K562 (cell line): ENCODE data around the gene TADA2A. TPM values are rescaled to one million over a fixed set of nuclear protein-coding genes. Genes with fewer than 3 reads are reported as not detected.

Experiments
- ATF7 ChIP-seq: fragments of 450-650 bp; IDR thresholded peaks from 2 replicates; pipeline ENCODE4 v1.7.1; 2014; ENCODE audit warnings: mild to moderate bottlenecking, moderate library complexity
- BMI1 ChIP-seq: fragments of 150-350 bp; IDR thresholded peaks from 2 replicates; pipeline ENCODE4 v1.6.1; 2014; ENCODE audit warnings: low read length
- CREB1 ChIP-seq, 2 experiments: sonication (generic) in 1 of 2; formaldehyde crosslinking in 1 of 2; IDR thresholded peaks; 2 replicates each; pipeline versions ENCODE4 v1.6.1 to v1.8.0; 2012 to 2022; ENCODE audit warnings: inconsistent platforms in 1 of 2, mild to moderate bottlenecking in 1 of 2, missing genetic modification reagents in 1 of 2, moderate library complexity in 1 of 2
- CREBBP ChIP-seq: IDR thresholded peaks from one replicate; pipeline ENCODE4 v1.6.1; 2012; ENCODE audit warnings: low read depth, mild to moderate bottlenecking, control low read depth, inconsistent platforms, low read length
- HDGF ChIP-seq: fragments of 450-650 bp; IDR thresholded peaks from 2 replicates; pipeline ENCODE4 v1.6.1; 2016
- HMG20B ChIP-seq: fragments of 250-450 bp; sonication (Bioruptor Pico); IDR thresholded peaks from 2 replicates; pipeline ENCODE4 v1.5.0; 2021; ENCODE audit warnings: mild to moderate bottlenecking
- ILF3 ChIP-seq: fragments of 450-650 bp; IDR thresholded peaks from 2 replicates; pipeline ENCODE4 v1.6.1; 2018; ENCODE audit warnings: antibody characterized with exemption, mild to moderate bottlenecking, moderate library complexity, borderline replicate concordance
- KDM5B ChIP-seq: fragments of 200-600 bp; sonication (generic); IDR thresholded peaks from 2 replicates; pipeline ENCODE4 v1.6.1; 2012; ENCODE audit warnings: low read depth, mild to moderate bottlenecking, moderate library complexity, low read length, control low read depth, inconsistent platforms; ENCODE audit not compliant: insufficient replicate concordance
- NRF1 ChIP-seq, 2 experiments: fragments of 450-650 bp; IDR thresholded peaks in 1 of 2; conservative IDR thresholded peaks in 1 of 2; 2 replicates each; pipeline ENCODE4 v1.6.1; 2014; ENCODE audit warnings: mild to moderate bottlenecking in 2 of 2
- PTTG1 ChIP-seq: fragments of 450-650 bp; IDR thresholded peaks from 2 replicates; pipeline ENCODE4 v1.6.1; 2016; ENCODE audit warnings: low read depth, mild to moderate bottlenecking, missing genetic modification characterization, missing compliant biosample characterization
- RAD51 ChIP-seq: fragments of 450-650 bp; IDR thresholded peaks from 2 replicates; pipeline ENCODE4 v1.7.1; 2016; ENCODE audit warnings: low read depth, mild to moderate bottlenecking, borderline replicate concordance
- RHOXF2B ChIP-seq: fragments of 250-450 bp; sonication (Bioruptor Pico); conservative IDR thresholded peaks from 2 replicates; pipeline ENCODE4 v1.5.1; 2021
- SAP30 ChIP-seq: fragments of 200-600 bp; sonication (generic); IDR thresholded peaks from 2 replicates; pipeline ENCODE4 v1.6.1; 2012; ENCODE audit warnings: borderline replicate concordance, low read depth, mild to moderate bottlenecking, moderate library complexity, low read length, control low read depth, inconsistent platforms; ENCODE audit not compliant: insufficient read depth, poor library complexity, severe bottlenecking
- SPI1 ChIP-seq: IDR thresholded peaks from 2 replicates; pipeline ENCODE4 v1.6.1; 2011; ENCODE audit warnings: low read depth, low read length, control low read depth, borderline replicate concordance
- SUPT5H ChIP-seq: fragments of 450-650 bp; IDR thresholded peaks from 2 replicates; pipeline ENCODE4 v1.6.1; 2016
- ZNF584 ChIP-seq: fragments of 200-800 bp; sonication (Bioruptor generic); IDR thresholded peaks from 2 replicates; pipeline ENCODE4 v1.6.1; 2016; ENCODE audit warnings: low read depth, mild to moderate bottlenecking, missing genetic modification characterization, missing compliant biosample characterization
- polyA plus RNA-seq, 8 experiments: library from polyadenylated mRNA; depleted of rRNA in 4 of 8; stranded (reverse) in 5 of 8; unstranded in 3 of 8; fragments of >200 nt; fragmentation: Nextera tagmentation in 2 of 8; fragmentation: Illumina TruSeq in 1 of 8; extraction: Ambion mirVana in 2 of 8; extraction: Trizol in 1 of 8; gene quantifications; 2 replicates each; pipeline versions ENCODE4 v1.2.1 to v1.2.3, GENCODE V29; 2011 to 2014; ENCODE audit warnings: inconsistent platforms in 1 of 8, missing spikeins in 1 of 8
- total RNA-seq, 7 experiments: library from RNA; depleted of rRNA in 6 of 7; stranded (reverse); fragments of >200 nt in 6 of 7; fragmentation: Illumina TruSeq in 2 of 7; extraction: Trizol in 2 of 7; gene quantifications; 2 replicates each; pipeline versions ENCODE4 v1.2.1 to v1.2.3, GENCODE V29; 2011 to 2021; ENCODE audit warnings: low replicate concordance in 1 of 7
- TF ChIP-seq, protein P1 (sequence below): fragments of 250-450 bp; sonication (Bioruptor Pico); IDR thresholded peaks from 2 replicates; pipeline ENCODE4 v1.9.0; 2021; ENCODE audit warnings: mild to moderate bottlenecking
- TF ChIP-seq, protein P2 (sequence below): fragments of 200-800 bp; sonication (Bioruptor generic); IDR thresholded peaks from 2 replicates; pipeline ENCODE4 v1.6.1; 2016; ENCODE audit warnings: missing genetic modification characterization, missing compliant biosample characterization
- TF ChIP-seq, protein P3 (sequence below): sonication (generic); IDR thresholded peaks from 2 replicates; pipeline ENCODE4 v1.6.1; 2016

Gene TADA2A
- total and polyA plus RNA-seq, 9 of the 15 experiments (the other 6 are each of a cell fraction or from before 2014, with no cell fraction given) = 13.8 to 37.7 (median 25.0) TPM

DNA sequence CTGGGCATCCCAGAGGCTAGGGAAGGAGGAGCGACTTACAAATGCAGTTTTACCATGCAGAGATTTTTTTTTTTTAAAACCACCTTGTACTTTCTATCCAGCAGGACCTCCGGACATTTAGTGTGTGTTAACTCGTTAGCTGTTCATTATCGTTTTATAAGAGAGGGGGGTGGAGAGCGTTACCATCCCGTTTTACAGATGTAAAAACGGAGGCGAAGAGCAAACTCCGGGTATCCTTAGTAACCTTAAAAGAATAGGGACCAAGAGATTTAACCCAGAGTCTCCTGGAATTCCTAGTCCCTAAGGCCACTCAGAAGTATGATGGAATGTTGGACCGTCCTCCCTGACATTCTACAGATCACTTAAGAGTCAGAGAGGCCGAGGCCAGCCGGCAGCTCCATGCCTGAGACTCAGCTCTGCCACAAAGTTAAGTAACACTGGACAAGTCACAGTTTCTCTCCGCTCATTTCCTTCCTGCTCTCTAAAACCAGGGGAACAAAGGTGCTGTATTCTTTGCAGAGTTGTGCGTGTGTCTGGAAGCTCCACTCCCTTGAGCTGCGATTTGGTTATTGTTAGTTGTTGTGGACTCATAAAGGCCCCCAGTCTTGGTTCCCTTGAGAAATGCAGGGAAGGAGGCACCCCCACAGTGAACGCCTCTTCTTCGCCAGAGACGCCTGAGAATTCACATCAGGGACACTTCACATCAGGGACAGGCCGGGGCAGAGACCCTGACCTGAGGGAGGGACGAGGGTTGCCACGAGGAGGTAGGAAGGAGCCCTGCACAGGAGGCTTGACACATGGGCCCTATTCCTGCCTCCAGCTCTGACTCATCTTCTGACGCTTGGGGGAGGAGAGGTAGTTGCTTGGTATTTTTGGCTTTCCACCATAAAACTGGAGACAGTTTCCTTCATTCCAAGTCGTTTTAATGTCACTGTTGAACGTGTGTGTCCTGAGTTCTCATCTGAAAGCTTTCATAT, 84.2 kb downstream of the TADA2A start (continued):
- TF ChIP-seq CREB1 (IDR thresholded peaks at IDR 0.05) (peak; percentile 46), CREB1 (CRISPR knock-in tag; IDR thresholded peaks at IDR 0.05) (no peak), BMI1 (no peak), NRF1 (conservative IDR thresholded peaks at IDR 0.05 in 1 of 2, IDR thresholded peaks at IDR 0.05 in 1 of 2) (peak in 1 of 2 experiments; percentile 43; a peak in 2 of 4 replicates), SPI1 (no peak), KDM5B (peak; percentile 32), PTTG1 (tag) (no peak), CREBBP (no peak), RAD51 (no peak), SAP30 (no peak), HDGF (0 out of 2 replicates have a peak, but pooled peaks have one; percentile 36), ATF7 (peak; percentile 40; the same call in 1 of the 2 replicates), HMG20B (CRISPR knock-in tag) (no peak), ILF3 (no peak), ZNF584 (CRISPR knock-in tag) (no peak), SUPT5H (peak; percentile 38; the same call in 1 of the 2 replicates), RHOXF2B (CRISPR knock-in tag) (no peak)
- TF ChIP-seq, protein P1, sequence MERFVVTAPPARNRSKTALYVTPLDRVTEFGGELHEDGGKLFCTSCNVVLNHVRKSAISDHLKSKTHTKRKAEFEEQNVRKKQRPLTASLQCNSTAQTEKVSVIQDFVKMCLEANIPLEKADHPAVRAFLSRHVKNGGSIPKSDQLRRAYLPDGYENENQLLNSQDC = no peak
- TF ChIP-seq, protein P2, sequence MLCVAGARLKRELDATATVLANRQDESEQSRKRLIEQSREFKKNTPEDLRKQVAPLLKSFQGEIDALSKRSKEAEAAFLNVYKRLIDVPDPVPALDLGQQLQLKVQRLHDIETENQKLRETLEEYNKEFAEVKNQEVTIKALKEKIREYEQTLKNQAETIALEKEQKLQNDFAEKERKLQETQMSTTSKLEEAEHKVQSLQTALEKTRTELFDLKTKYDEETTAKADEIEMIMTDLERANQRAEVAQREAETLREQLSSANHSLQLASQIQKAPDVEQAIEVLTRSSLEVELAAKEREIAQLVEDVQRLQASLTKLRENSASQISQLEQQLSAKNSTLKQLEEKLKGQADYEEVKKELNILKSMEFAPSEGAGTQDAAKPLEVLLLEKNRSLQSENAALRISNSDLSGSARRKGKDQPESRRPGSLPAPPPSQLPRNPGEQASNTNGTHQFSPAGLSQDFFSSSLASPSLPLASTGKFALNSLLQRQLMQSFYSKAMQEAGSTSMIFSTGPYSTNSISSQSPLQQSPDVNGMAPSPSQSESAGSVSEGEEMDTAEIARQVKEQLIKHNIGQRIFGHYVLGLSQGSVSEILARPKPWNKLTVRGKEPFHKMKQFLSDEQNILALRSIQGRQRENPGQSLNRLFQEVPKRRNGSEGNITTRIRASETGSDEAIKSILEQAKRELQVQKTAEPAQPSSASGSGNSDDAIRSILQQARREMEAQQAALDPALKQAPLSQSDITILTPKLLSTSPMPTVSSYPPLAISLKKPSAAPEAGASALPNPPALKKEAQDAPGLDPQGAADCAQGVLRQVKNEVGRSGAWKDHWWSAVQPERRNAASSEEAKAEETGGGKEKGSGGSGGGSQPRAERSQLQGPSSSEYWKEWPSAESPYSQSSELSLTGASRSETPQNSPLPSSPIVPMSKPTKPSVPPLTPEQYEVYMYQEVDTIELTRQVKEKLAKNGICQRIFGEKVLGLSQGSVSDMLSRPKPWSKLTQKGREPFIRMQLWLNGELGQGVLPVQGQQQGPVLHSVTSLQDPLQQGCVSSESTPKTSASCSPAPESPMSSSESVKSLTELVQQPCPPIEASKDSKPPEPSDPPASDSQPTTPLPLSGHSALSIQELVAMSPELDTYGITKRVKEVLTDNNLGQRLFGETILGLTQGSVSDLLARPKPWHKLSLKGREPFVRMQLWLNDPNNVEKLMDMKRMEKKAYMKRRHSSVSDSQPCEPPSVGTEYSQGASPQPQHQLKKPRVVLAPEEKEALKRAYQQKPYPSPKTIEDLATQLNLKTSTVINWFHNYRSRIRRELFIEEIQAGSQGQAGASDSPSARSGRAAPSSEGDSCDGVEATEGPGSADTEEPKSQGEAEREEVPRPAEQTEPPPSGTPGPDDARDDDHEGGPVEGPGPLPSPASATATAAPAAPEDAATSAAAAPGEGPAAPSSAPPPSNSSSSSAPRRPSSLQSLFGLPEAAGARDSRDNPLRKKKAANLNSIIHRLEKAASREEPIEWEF = no peak
- TF ChIP-seq, protein P3, sequence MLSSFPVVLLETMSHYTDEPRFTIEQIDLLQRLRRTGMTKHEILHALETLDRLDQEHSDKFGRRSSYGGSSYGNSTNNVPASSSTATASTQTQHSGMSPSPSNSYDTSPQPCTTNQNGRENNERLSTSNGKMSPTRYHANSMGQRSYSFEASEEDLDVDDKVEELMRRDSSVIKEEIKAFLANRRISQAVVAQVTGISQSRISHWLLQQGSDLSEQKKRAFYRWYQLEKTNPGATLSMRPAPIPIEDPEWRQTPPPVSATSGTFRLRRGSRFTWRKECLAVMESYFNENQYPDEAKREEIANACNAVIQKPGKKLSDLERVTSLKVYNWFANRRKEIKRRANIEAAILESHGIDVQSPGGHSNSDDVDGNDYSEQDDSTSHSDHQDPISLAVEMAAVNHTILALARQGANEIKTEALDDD = 0 out of 2 replicates have a peak, but pooled peaks have one; percentile 5
- TF ChIP-seq, all 486 proteins: peak for 70
